Measurements from ENCODE around the gene QPCT. TPM values are rescaled to one million over a fixed set of nuclear protein-coding genes. Genes with fewer than 3 reads are reported as not detected.

Gene QPCT
- polyA plus RNA-seq, 1 experiment, result 15.9 TPM

- H3K27me3 ChIP-seq (ENCODE audit: control insufficient read depth, insufficient read depth, low read length), result no peaks in the 10 kb centered on the region
- TF ChIP-seq CTCF (IDR thresholded peaks at IDR 0.05; ENCODE audit: insufficient read depth, low read depth, low read length), result no peak
- POLR2A ChIA-PET, result interaction anchor here (0.6 to 0.7 kb wide), 2 partner anchors 224 to 252 kb away, joined by 3 read pairs; no protein-coding TSS in a partner anchor
- H3K4me3 ChIP-seq (ENCODE audit: low read depth, low read length), result no peak overlapping the region
- H3K36me3 ChIP-seq (ENCODE audit: control insufficient read depth, insufficient read depth, low read length), result no peaks in the 10 kb centered on the region
- DNase-seq (ENCODE audit: low read depth), result peak; percentile 35
- CTCF ChIA-PET, result interaction anchor here (0.8 to 11.7 kb wide), 6 partner anchors 21 to 470 kb away, joined by 3 to 149 read pairs (median 14); no protein-coding TSS in a partner anchor
These were observed 72.9 kb downstream of the QPCT start for GRCh38 chr2:37417321-37417720.

- TF ChIP-seq CTCF (IDR thresholded peaks at IDR 0.05; ENCODE audit: insufficient read depth, low read depth, low read length), result no peak
- ChIA-PET POLR2A (no interaction called here), CTCF (interaction anchor here (1.7 kb wide), 1 partner anchor 400 kb away, joined by 4 read pairs; no protein-coding TSS in a partner anchor)
- no peak for DNase-seq (ENCODE audit: low read depth)
- Histone ChIP-seq H3K36me3 (ENCODE audit: control insufficient read depth, insufficient read depth, low read length) (no peaks in the 10 kb centered on the region), H3K4me3 (ENCODE audit: low read depth, low read length) (no peak overlapping the region), H3K27me3 (ENCODE audit: control insufficient read depth, insufficient read depth, low read length) (no peaks in the 10 kb centered on the region)
These were observed 74.5 kb downstream of the QPCT start for GRCh38 chr2:37418956-37419355.

GRCh38 chr2:37421686-37422085 is 77.3 kb downstream of the QPCT start:
- ChIA-PET CTCF (no interaction called here), POLR2A (interaction anchor here (0.7 kb wide), 1 partner anchor 298 kb away, joined by 3 read pairs; no protein-coding TSS in a partner anchor)
- Histone ChIP-seq H3K4me3 (ENCODE audit: low read depth, low read length) (no peak overlapping the region), H3K27me3 (ENCODE audit: control insufficient read depth, insufficient read depth, low read length) (no peaks in the 10 kb centered on the region), H3K36me3 (ENCODE audit: control insufficient read depth, insufficient read depth, low read length) (no peaks in the 10 kb centered on the region)
- TF ChIP-seq CTCF (IDR thresholded peaks at IDR 0.05; ENCODE audit: insufficient read depth, low read depth, low read length), result no peak
- no peak for DNase-seq (ENCODE audit: low read depth)

DNA sequence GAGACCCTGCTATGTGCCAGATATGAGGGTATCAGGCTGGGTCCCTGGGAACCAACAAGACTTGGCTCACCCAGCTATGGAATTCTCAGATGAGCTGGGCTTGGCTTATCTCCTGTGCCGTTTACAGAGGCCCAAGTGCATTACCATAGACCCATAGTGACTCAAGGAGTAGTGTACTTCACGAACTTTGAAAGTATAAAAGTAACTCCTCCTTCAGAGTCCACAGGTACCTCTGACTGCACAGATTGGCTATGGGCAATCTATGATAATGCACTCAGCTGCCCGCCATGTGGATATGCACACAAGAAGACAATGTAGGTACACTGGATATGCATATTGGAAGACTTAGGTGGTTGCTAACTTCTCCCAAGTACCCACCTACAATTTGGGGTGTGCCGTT is 78.4 kb downstream of the QPCT start:
- Histone ChIP-seq H3K36me3 (ENCODE audit: control insufficient read depth, insufficient read depth, low read length) (no peaks in the 10 kb centered on the region), H3K4me3 (ENCODE audit: low read depth, low read length) (no peak overlapping the region), H3K27me3 (ENCODE audit: control insufficient read depth, insufficient read depth, low read length) (no peaks in the 10 kb centered on the region)
- no peak for TF ChIP-seq CTCF (IDR thresholded peaks at IDR 0.05; ENCODE audit: insufficient read depth, low read depth, low read length)
- DNase-seq (ENCODE audit: low read depth), result no peak
- POLR2A ChIA-PET, result no interaction called here
- CTCF ChIA-PET, result interaction anchor here (0.6 kb wide), 1 partner anchor 457 kb away, joined by 3 read pairs; no protein-coding TSS in a partner anchor

Small RNA genes within 50 kb of the gene (small RNA-seq; reads per million reads assigned to genes)
- gene RNU6-939P (ENCODE audit: insufficient read length, low read depth, low replicate concordance), result not detected

Other genes with a start within 250 kb of the QPCT start
- 9.3 and 18.6 TPM in 2 replicates for gene EIF2AK2, start 187.7 kb upstream of the QPCT start, polyA plus RNA-seq (2011; rRNA removed)
- gene SULT6B1, start 156.0 kb upstream of the QPCT start, polyA plus RNA-seq (2011; rRNA removed), result not detected in 2 replicates
- gene CEBPZOS, start 148.1 kb upstream of the QPCT start, polyA plus RNA-seq (2011; rRNA removed), result 24.6 and 40.0 TPM in 2 replicates
- gene CEBPZ, start 113.0 kb upstream of the QPCT start, polyA plus RNA-seq (2011; rRNA removed), result 3.7 and 9.0 TPM in 2 replicates
- gene NDUFAF7, start 113.0 kb upstream of the QPCT start, polyA plus RNA-seq (2011; rRNA removed), result 9.5 and 17.3 TPM in 2 replicates
- gene PRKD3, start 19.8 kb upstream of the QPCT start, polyA plus RNA-seq (2011; rRNA removed), result 12.7 and 21.9 TPM in 2 replicates